Dedifferentiated amniotic fluid mesenchymal stem cell (primary cell): ENCODE results near the gene KNSTRN.
A peak's percentile ranks its signal among the peaks of the same experiment; 100 is the strongest.

ENCODE experiments used
- DNase-seq: peaks from one replicate; pipeline ENCODE4 v3.0.0-alpha.2; 2016; ENCODE audit errors: extremely low spot score

Gene KNSTRN

DNA sequence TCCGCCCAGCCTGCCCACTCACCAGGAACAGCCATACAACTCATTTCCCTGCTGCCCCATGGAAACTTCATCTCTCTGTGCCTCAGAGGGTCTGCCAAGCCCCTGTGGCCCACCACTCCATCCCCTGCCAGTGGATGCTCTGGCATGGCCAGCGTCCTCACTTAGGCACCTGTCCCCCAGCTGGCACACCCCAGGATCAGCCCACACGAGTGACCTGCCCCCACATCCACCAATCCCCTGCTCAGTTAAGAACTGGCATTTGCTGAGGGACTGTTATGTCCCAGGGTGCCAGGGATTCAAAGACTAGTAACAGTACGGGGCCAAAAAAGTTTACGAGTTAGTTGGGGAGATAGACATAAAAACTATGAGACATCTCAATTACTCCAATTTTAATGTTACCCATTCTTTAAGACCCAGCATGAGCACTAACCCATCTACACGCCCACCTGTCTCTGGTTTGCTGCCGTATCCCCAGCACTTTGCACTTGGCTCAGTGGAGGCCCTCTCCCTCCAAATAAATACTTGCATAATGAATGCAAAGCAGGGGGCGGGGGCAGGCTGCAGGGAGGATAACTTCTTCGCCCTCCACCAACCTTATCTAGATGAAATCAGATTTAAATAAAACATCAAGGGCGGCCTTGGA lies 46.7 kb downstream of the KNSTRN start:
- DNase-seq: no peak

GRCh38 chr15:40430271-40430805 lies 47.8 kb downstream of the KNSTRN start:
- peak; percentile 44 for DNase-seq

GRCh38 chr15:40435023-40435709 lies 52.6 kb downstream of the KNSTRN start:
- DNase-seq: no peak

GRCh38 chr15:40435710-40436089 lies 53.2 kb downstream of the KNSTRN start:
- DNase-seq: no peak

- no peak for DNase-seq
Measured at GRCh38 chr15:40436116-40436891, 53.8 kb downstream of the KNSTRN start.

GRCh38 chr15:40436892-40437751 lies 54.6 kb downstream of the KNSTRN start:
- DNase-seq: no peak

DNA sequence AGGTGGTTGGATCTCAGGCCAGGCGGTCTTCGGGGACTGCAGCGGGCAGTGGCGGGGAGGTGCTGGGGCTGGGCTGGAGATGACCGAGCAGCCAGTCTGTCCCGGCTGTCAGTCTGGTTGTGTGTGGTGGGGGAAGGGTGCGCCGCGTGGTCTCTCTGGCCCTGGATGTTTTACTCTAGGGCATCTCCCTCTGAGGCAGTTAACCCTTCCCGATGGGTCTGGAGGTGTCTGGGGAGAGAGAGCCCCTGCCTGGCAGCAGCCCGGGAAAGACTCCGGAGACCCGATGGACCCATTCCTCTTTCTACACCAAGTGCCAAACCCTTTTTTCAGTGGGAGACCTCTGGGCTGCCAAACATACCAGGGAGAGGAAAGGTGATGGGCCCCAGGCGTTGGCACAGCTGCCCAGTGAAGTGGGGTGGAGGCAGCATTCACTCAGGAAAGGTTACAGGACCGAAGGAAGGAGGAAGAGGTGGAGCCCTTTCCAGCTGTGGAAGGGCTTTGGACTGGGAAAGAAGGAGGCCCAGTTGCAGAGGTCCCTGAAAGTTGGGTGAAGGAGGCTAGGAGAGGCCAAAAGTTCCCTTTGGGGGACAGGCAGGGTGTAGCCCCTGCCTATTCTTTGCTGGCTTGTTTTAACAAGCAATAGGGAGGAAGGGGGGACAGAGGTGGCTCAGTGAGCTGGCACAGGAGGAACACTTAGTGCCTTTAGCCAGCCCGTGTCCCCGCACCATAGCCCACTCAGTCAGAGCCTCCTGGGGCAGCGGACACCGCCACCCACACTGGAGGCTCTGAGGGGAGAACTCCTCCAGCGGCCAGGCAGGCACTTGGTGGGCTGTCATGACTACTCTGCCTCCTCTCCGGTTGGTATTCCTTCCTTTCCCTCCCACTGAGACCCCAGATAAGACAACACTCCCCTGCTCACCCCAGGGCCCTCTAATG lies 55.5 kb downstream of the KNSTRN start:
- no peak for DNase-seq

GRCh38 chr15:40438712-40439111 lies 56.2 kb downstream of the KNSTRN start:
- no peak for DNase-seq

DNA sequence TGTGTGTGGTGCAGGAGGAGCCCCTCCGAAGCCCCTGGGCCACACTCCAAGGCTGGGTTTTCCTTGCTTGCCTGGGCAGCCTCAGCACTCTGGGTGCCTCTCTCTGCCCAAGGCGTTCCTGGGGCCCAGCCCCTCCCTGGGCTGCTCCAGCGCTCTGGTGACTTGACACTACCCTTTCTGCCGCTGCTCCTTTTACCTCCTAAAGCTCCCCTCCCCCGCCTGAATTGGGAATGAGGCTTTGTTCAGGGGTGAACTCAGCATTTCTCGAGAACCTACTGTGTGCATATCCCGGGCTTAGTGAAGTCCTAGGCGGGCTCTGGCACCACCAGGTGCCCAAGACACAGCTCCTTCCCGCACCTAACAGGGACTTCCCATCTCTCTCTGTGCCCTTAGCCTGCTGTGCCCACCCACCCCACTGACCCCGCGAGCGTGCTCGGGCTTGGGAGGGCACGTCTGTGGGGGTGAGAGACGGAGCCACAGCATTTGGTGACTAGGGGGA lies 57.0 kb downstream of the KNSTRN start:
- no peak for DNase-seq

- DNase-seq: no peak
Measured at GRCh38 chr15:40439960-40440742, 57.6 kb downstream of the KNSTRN start.

DNA sequence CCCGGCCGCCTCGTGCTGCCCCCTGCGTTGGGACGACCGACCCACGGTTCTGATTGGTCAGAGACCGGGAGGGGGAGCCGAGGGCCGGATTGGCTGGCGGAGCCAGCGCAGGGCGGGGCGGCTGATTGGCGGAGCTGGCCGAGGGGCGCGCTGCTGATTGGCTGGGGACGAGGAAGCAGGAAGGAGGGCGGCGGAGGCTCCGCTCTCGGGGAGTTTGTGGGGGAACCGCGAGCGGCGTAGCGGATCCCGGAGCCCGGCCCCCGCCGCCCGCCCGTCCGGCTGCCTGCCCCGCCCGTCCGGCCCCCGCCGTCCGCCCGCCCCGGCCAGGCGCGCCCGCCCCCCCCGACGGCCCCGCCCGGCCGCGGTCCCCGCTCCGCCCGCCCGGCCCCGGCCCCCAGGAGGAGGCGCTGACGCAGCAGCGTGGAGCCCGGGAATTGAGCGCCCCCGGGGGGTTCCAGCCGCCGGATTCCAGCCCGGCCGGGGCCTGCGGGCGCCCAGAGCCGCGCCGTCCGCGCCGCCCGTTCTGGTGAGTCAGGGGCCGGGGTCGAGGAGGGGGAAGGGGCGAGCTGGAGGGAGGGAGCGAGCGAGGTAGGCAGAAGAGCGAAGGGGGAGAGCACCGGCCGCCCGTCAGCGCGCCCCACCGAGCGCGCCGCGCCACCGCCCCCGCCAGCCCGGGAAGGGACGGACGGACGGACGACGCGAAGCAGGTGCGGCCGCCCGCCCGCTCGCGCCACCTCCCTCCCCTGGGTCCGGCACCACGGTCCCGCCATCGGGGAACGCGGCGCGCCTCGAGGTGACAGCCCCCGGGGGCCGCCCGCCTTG lies 58.4 kb downstream of the KNSTRN start, which contains the start of gene BAHD1:
Gene BAHD1, plus strand, starts transcription at position 211 of the 822 bp plus-strand sequence. CDS start 17,512 bp downstream, outside the sequence.
- peak; percentile 93 for DNase-seq

- no peak for DNase-seq
Measured at GRCh38 chr15:40441565-40442531, 59.3 kb downstream of the KNSTRN start.

GRCh38 chr15:40443255-40443654 lies 60.7 kb downstream of the KNSTRN start:
- DNase-seq: no peak

DNA sequence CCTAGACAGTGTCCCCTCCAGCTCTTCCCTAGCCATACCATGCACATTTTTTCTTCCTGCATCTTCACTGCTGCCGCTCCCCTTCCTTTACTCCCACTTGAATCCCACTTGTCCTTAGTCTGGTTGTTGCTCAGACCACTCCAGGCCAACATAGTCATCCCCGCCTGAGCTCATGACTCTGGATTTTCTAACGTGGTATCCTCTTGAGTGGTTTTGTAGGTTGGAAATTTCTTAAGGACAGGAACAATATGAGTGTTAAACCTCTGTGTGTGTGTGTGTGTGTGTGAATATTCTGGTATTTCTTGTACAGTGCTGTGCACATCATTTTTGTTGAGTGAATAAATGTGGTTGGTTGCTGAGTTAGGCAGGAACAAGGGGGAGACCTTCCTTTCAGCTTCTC lies 61.3 kb downstream of the KNSTRN start:
- DNase-seq: no peak
